HG03139 (cell line): Measurements from ENCODE around the gene ARHGAP4.

Experiments used
- ATAC-seq: cut with Tn5 transposase; IDR thresholded peaks from one replicate; pipeline ENCODE4 v1.9.1; 2021; ENCODE audit not compliant: unreplicated experiment

ARHGAP4 gene

DNA sequence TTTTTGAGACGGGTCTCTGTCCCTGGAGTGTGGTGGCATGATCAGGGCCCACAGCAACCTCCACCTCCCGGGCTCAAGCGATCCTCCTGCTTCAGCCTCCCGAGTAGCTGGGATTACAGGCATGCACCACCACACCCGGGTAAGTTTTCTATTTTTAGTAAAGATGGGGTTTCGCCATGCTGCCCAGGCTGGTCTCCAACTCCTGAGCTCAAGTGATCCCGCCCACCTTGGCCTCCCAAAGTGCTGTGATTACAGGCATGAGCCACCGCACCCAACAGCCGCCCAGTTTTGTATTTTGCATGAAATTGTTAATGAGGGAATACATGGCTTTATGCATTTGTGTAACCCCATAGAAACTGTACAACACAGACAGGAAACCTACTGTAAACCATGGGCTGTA is 2.8 kb upstream of the ARHGAP4 start:
- no peak for ATAC-seq

DNA sequence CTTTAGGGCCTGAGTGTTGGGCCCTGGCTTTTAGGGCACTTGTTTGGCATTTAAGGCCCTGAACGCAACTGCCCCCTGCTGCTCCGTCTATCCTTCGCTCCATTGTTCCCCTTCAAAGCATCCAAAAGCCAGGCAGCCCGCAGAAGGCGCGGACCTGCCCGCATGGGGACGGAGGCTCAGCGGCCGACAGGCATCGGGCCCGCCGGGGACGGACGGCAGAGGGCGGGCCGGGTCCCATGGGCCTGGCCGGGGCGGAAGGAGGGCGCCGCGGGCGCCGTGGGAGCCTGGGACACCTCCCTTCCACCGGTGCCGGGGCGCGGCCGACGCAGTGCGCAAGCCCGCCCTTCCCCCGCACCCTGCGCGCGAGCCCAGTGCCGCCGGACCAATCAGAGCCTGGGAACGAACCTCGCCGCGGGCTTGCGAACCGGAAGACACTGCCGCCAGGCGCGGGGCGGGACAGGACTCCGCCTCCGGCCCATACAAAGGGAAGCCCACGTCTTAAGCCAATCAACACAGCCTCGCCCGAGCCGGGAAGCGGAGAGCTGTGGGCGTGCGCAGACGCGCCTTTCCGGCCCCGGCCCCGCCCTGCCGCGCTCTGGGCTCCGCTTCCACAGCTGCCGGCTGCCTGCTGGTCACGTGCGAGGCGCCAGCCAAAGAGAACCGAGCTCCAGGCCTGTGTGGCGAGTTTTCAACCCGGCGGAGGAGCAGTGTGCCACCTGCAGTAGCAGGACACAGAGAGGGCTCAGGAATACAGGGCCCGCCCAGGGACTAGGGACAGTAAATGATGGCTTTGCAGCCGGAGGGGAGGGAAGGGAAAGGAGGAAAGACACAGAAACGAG is 2.1 kb upstream of the ARHGAP4 start:
- peak; percentile 61 for ATAC-seq

DNA sequence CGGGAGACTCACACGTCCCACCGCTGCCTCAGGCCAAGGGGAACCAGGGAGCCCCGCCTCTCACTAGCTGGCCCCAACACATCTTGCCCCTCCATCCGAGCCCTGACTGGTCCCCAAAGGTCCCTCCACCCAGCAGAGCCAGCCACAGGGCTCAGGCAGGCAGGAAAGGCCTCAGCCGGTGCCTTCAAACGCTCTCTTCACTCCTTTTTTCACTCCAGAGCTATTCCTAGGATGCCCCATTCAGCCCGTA is 1.5 kb upstream of the ARHGAP4 start:
- no peak for ATAC-seq

DNA sequence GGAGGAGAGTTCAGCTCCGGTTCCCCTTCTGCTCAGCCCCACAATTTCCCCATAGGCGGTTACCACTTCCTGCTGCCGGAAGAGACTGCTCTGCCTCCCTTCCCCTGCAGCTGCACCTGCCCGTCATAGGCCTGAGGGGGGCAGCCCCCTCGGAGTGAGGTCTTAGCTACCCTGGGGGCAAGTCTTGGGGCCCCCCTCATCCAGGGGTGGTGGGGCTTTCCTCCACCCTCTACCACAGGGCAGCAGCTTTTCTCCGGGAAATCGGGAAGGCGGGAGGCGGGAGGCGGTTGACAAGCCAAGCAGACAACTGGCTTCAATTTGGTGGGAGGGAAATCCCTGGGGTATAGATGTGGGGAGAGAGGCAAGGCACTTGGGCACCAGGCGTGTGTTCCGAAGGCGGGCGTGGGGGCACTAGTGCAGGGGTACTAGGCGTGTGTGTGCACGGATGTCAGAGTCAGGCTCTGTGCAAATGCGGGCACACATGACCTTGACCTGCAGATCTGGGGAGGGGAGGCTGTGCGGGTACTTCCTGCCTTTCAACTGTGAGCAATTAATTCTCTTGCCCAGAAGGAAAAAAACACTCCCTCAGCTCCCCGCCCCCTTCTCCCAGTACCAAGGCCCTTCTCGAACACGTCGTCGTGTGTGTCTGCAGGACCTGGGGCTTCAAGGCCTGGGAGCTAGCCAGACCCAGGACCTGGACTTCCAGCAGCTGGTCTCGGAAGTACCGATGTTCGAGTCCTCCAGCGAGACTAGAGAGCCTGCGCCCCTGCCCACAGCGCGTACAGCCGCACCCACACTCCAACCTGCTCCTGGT is 1.0 kb upstream of the ARHGAP4 start:
- no peak for ATAC-seq

DNA sequence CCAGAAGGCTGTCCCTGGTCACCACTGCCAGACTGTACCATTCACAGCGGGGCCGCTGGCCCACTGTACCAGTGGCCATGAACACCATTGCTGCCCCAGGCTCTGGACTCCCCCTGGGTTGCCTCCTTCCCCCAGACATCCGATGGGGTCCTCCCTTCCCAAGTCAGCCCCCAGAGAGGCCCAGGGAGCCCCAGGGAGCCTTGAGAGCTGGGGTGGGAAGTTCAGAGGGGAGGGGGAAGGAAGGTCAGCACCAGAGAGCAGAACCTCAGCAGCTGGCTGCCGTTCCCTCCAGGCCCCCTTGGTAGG is 441 bp upstream of the ARHGAP4 start:
- no peak for ATAC-seq

DNA sequence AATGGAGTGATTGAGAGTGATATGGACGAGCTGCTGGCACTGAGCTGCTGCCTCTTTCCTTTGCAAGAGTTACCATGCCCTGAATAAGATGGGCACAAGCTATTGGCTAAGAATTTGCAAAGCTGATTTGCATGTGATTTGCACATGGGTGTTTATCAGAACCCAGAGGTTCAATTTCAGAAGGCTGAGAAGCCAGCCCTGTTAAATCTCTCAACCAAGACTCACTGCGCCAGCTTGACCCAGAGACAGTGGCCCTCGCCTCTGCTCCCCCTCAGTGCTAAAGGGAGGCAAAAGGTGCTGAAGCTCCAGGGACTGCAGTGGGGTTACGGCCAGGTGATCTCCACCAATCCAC is 701 bp downstream of the ARHGAP4 start:
- no peak for ATAC-seq

DNA sequence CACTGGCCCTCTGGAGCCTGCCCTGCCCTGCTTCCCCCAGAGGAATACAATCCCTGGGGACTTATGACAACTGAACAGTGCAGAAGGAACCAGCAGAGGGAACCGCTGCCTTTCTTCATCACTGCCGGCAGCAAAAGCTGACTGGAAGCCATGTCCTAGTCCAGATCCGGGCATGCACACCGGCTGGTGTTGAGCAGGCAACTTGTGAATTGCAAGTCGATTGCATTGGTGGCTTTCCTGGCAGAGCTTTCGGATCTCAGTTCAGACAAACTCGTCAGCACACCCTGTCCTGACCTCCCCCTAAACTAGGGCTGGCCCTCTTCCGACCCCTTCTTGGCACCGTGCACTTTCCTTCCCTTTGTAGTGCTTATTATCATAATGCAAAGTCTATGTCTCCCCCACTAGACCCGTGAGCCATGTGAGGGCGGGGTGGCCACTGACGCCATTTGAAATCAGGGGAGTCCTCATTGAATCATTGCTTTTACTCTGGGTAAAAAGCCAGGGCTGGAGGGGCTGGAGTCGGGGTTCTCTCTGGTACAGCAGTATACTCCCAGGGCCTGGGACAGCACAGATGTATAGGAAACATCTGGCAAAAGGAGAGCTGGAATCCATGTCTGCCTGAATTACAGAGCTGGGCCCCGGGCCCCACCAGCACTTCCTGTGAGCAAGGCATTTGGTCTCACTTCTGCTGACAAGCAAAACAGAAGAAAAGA is 1.8 kb downstream of the ARHGAP4 start:
- no peak for ATAC-seq

DNA sequence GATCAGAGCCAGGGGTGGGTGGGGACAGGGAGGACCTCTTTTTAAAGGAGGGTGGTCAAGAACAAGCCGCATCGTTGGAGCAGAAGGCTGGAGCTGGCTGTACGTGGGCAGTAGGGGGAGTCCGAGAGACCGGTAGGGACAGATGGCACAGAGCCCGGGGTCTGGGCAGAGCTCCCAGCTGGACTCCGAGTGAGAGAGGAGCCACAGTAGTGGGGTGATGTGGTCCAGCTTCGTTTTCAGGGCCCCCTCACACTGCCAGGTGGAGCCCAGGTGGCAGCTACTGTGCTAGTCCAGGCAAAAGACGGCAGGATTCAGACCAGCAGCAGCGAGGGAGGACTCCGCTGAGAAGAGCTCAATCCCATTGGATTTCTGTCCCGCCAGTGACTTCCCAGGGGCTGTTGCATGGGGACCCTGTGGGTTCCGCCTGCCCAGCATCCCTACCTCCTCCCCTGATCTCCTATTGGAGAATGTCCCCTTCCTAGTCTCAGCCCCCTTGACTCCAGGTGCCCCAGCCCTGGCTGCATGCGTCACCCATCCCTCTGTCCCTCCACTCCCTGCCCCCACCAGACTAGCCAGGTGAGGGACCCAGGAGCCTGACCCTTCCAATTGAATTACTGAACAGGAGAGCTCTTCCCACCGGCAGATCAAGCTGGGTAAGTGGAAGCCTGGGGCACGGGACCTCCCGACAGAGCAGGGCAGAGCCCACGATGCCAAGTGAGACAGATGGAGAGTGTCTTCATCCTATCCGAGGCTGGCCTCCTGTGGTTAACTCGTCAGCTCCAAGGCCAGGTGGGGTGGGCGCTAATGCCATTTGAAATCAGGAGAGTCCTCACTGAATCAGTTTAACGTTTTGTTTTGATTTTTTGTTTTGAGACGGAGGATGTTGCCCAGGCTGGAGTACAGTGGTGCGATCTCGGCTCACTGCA is 2.9 kb downstream of the ARHGAP4 start:
- ATAC-seq: no peak

DNA sequence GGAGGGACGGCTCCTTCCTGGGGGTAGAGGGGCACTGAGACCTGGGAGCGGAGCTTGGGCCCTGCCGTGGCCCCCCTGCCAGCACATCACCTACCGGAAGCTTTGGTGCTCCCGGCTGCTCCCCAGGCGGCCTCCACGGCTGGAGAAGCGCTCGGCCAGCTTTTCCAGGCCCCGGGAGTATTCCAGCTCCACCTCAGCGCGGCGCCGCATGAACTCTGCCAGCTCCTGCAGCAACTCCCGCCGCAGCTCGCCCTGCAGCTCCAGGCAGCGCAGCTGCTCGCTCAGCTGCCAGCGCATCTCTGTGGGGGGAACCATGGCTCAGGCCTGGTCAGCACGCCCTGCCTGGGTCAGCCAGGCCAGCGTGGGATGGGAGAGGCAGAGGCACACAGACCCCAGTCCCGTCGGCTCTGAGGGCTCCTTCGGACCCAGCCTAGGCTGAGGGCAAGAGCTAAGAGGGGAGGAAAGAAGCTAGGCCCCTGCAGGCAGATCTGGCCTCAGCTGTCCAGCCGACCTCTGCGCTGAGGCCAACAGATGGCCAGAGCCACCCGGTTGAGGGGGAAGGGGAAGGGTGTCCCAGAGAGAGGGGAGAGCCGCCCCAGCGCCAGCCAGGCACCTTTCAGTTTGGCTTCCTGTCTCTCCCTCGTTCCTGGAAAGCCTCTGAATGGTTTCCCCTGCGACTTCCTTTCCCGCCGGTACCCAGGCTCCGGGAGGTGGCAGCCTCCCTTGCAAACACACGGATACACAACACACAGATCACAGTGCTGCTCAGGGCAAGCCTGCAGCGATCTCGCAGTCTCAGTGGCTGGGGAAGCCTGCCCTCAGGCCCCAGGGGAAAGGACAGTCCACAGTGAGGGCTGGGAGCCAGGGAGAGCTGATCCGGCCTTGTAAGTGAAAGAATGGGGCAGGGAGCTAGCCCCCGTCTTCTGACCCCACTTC is 4.3 kb downstream of the ARHGAP4 start:
- ATAC-seq: no peak

DNA sequence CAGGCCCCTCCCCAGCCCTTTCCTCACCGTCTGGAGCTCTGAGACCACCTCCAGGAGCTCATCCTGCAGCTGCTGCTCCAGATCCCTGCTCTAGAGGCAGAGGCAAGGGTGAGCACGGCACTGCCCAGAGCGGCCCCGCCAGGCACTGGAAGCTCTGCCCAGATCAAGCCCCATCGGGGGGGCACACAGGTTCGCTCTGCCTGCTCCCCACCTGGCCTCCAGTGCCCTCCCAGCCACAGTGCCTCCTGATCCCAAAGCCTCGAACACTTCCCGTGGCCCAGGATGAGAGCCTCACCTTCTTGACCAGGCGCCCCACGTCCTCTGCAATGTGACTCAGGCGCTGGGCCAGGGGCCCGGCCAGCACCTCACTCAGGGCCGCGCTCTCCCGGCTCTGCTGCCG is 5.0 kb downstream of the ARHGAP4 start:
- ATAC-seq: no peak

DNA sequence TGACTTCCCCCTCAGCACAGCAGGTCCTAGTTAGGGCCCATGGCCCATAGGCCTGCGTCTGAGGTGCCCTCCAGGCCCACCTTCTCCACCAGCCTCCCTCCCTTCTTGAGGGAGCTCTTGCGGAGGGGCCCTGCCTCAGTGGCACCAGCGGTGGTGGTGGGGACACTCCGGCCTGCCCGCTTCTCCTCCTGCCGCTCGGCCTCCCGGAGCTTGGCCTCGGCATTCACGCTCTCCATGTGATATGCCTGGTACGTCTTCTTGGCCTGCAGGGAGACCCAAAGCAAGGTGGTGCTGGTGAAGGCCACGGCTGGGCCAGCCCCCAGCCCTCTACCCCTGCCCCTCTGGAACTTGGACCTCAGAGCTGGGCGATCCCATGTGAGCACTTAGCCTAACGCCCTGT is 5.5 kb downstream of the ARHGAP4 start:
- no peak for ATAC-seq

DNA sequence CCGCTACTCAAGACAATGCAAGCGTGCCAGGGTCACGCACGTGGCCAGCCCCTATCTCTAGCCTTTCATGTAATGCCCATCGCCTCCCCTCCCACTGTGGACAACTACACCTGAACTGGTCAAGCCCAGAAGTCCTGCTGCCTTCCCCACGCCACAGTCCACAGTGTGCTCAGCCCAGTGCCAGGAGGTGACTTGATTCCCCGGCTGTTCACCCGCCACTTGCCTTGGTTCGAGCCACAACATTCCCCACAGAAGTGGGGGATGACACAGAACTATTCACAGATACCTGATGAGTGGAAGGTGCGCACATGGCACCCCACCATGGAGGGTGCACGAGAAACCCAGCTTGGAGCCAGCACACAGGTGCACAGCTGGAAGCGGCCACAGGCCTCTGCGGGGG is 6.8 kb downstream of the ARHGAP4 start:
- no peak for ATAC-seq

DNA sequence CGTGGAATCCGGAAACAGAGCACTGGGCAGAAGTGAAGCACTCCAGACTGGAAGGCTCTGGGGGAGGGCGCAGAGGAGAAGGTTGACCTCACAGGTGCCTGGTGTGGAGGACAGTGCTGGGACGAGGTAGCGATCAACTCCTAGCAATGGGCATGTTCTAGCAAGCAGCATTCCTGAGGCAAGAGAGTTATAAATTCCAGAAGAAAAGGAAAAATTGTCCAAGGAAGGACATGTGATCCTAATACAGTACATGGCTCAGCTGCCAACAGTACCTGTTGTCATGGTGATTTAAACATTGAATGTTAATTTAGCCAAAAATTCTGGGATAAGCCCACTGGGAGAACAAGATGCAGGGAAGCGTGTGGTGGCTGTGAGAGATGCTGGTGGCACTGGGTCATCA is 8.2 kb downstream of the ARHGAP4 start:
- ATAC-seq: no peak

DNA sequence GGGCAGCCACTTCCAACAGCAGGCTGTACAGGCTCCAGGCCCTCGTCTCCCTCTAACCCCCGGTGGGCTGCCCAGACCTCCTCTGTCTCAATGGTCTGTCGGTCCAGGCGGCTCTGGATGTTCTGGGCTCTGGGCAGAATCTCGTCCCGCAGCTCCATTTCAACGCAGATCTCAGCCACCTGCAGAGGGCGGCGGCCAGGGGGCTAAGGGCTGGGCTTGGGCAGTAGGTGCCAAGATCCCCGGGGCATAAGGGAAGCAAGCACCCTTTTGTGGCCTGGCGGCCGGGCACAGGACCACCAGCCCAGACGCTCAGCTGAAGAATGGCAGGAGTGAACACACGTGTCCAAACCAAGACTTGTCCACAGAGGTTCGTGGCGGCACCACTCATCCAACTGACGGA is 12.4 kb downstream of the ARHGAP4 start:
- ATAC-seq: no peak

DNA sequence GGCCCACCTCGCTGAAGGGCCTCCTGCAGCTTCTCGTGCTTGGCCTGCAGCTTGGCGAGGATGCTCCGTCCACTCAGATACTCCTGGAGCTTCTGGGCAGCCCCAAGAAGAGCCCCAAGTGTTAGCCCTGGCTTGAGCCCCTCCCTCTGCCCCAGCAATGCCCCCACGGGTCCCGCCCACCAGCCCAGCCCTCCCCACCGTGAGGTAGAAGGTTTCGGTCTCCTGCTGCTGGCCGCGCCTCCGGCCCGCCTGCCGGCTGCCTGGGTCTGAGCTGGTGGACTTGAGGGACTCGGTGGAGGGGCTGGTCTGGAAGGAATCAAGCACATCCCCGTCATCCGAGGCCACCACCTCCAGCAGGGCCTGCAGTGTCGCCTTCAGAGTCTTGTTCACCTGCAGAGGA is 12.9 kb downstream of the ARHGAP4 start:
- ATAC-seq: no peak

DNA sequence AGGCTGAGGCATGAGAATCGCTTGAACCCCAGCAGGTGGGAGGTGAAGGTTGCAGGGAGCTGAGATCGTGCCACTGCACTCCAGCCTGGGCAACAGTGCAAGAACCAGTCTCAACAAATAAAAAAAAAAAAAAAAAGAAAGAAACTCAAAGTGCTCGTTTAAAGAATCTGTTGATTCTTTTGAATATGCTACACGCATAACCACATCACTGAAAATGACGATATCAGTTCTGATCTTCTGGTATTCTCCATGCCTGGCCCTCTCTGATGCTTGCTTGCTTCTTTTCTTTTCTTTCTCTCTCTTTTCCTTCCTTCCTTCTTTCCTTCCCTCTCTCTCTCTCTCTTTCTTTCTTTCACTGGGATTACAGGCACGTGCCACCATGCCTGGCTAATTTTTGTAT is 14.3 kb downstream of the ARHGAP4 start:
- no peak for ATAC-seq

DNA sequence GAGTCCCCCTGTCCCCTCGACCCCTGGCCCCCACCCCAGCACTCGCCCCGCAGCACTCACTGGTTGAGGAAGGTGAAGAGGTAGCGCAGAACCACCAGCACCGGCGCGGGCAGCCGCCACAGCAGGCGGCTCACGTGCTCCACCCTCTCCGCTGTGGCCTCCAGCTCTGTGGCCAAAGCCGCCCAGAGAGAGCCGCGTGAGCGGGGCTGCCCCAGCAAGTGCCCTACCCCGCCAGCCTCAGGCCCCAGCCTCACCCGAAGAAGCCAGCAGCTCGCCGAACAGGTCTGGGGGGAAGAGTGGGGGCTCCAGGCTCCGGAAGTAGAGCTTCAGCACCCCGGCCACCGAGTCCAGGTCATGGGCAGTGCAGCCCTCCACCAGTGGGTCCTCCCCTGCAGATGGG is 15.6 kb downstream of the ARHGAP4 start:
- ATAC-seq: no peak

DNA sequence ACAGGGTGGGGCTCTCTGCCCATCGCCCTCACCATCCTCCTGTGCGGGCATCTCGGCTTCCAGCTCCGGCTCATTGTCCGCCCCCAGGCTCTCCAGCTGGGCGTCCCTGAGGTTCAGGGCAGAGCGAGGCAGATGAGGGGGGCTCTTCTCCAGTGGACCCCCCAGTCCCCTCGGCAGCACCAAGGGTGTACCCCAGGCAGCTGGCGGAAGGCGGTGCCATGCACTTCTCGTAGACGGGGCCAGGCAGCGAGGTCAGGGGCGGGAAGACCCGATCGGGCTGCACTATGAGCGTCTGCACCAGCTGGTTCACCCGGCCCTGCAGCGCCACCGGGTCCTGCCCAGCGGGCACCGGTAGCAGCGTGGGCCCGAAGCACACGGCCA is 16.1 kb downstream of the ARHGAP4 start:
- ATAC-seq: no peak

DNA sequence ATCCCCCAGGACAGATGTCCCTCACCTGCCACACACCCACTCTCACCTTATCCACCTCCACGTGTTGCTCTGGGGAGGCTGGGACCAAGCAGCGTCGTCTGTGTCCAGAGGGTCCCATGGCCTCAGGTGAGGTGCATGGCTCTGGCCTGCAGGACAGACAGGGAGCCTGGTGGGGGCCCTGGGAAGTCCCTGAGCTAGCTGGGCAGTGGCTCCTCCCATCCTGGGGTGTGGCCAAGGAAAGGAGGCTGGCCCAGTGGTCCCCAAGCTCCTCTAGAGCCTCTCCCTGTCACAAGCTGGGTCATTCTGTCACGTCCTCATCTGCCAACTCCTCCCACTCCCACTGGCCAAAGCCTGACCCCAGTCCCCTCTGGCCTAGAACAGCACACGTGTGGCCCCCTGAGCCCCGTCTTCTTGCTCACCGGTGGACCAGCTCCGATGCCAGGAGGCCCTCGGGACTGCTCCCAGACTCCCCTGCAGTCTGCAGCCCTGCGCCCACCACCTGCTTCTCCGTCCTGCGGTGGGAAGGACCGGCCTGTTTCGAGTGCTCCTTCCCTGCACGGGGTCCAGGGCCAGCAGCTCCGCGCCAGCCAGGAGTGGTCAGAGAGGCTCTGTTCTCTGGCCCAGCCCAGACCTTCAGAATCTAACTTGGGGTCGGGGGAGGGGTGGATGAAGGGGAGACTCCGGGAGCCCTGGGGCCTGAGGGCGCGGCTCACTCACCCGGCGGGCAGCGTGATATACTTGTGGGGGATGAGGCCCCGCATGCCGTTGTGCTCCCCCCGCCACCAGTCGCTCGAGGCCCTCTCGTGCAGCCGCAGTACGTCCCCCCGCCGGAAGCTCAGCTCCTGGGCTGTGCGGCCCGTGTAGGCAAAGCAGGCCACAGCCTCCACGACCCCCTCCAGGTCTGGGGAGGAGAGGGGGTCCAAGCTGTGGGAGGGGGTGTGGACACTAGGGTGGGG is 16.8 kb downstream of the ARHGAP4 start:
- ATAC-seq: no peak
